NOMO-1 (cell line): Measurements from ENCODE around the gene PLIN4.

Experiments
- DNase-seq, 2 experiments: peaks; one replicate each; lab custom pipeline; 2025; ENCODE audit not compliant: unreplicated experiment in 2 of 2; lab: John Stamatoyannopoulos, UW

PLIN4 gene

DNA sequence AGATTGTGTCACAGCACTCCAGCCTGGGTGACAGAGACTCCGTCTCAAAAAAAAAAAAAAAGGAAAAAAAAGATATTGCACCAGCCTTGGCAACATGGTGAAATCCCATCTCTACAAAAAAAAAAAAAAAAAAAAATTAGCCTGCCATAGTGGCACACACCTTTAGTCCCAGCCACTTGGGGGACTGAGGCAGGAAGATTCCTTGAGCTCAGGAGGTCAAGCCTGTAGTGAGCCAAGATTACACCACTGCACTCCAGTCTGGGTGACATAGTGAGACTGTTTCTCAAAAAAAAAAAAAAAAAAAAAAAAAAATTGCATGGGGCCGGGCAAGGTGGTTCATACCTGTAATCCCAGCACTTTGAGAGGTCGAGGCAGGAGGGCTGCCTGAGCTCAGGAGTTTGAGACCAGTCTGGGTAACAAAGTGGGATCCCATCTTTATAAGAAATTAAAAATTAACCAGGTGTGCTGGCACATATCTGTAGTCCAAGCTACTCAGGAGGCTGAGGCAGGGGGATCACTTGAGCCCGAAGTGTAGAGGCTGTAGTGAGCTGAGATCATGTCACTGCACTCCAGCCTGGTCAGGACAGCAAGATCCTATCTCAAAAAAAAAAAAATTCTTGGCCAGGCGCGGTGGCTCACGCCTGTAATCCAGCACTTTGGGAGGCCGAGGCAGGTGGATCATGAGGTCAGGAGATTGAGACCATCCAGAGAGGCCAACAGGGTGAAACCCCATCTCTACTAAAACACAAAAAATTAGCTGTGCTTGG lies 53.3 kb downstream of the PLIN4 start:
- DNase-seq = no peak

DNA sequence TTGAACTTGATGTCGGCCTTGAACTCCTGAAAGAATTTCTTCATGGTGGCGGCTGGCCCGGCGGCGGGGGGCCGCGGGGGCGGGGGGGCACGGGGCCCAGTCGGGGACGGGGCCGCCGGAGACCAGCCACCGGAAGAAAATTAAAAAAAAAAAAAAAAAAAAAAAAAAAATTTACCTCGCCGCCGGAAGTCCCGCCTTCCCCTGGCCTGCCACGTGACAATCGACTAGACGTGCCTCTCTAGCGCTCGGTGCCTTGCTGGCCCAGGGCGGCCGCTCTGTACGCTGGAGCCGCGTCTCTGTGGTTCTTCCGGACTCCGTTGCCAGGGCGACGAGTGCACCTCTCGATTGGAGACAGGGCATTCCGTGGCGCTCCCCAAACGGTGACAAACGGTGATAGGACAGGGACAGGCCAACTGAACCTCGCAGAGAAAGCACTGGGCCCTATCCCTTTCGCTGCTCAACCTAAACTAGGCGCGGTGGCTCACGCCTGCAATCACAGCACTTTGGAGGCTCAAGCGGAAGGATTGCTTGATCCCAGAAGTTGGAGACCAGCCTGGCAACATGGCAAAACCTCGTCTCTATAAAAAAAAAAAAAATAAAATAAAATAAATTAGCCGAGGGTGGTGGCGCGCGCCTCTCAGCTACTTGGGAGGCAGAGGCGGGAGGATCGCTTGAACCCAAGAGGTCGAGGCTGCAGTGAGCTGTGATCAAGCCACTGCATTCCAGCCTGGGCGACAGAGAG lies 60.5 kb downstream of the PLIN4 start, which contains the start of gene UBXN6:
UBXN6 (minus strand) TSS at position 141 of the 742 bp plus-strand sequence; CDS start at position 44, 97 bp downstream.
- peak; percentile 95 to 96 for DNase-seq

DNA sequence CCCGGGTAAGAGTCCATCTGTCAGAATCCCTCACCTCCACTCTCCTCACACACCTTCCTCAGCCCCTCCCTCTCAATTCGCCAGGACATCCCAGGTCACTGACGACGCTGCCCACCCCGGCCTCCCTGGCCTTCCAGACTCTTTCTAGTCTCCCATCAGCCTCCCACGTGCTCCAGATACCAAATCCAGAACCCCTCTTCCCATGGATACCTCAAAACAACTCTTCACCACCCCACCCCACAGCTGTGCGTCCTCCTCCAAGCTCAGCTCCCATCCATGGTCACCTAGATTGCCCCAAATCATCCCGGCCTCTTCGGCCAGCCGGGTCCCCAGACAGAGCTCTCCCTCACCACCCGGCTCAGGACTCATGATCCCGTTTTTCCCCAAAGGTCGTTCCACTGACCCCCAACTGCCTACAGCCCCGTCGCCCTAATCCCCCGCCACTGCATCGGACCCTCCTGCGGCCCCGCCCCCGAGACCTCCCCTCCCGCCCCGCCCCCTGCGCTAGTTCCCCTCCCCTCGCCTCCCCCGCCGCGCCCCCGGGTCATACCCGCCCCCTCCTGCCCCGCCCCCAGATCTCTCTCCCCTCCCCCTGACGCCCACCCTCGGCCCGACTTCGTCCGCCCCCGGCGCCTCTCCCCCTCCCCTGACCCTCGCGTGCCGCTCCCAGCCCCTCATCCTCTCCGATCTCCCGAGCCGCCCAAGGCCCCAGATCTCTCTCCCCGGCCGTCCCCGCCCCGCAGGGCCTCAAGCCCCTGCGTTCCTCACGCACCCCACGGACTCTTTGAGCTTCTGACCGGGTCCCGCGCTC lies 61.2 kb downstream of the PLIN4 start:
- DNase-seq = peak in 1 of 2 experiments; percentile 66

DNA sequence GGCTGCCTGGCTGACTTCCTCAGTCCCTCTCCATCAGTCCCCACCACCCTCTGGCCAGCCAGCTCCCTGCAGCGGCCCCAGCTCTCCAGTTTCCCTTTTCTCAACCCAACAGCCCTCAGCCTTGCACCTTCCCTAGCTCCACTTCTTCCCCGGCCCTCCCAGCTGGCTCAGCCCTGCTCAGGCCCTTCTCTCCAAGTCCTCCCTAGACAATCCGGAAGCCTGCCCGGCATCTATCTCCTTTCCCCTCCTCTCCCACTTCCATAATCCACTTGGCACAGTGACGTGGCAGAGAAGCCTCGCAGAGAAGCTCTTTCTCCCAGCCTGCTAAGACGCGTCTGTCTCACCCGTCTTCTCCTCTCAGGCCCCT lies 61.8 kb downstream of the PLIN4 start:
- DNase-seq = peak; percentile 31 to 37

DNA sequence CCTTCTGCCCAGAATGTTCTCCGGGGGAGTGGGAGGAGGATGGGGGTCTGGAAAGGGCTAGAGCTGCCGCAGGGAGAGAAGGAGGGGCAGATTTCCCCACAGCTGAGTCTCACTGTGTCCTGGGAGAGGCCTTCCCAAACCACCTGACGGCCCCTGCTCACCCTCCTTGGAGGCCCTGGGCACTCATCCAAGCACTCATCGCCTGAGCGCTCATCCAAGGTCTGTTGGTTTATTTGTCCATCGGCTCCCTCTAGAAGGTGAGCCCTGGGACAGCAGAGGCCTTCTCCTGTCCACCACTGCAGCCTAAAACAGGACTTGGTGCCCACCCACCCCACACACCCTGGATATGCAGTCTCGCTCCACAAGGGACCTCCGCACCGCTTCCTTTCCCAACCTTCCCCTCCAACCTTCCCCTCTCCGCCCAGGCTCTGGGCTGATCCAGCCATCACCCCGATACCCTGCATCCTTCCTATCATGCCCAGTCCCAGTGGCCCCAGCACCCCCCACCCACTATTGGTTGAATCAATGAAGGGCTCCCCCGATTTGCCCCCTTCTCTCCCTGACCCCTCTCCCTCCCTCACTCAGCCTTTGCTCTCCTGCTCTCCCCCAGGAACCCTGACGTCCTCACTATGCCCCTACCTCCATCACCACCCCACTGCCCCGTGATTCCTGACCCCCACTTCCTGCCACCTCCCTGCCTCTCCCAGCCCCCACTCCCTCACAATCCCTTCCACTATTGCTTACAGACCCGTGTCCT lies 62.4 kb downstream of the PLIN4 start:
- DNase-seq = no peak

DNA sequence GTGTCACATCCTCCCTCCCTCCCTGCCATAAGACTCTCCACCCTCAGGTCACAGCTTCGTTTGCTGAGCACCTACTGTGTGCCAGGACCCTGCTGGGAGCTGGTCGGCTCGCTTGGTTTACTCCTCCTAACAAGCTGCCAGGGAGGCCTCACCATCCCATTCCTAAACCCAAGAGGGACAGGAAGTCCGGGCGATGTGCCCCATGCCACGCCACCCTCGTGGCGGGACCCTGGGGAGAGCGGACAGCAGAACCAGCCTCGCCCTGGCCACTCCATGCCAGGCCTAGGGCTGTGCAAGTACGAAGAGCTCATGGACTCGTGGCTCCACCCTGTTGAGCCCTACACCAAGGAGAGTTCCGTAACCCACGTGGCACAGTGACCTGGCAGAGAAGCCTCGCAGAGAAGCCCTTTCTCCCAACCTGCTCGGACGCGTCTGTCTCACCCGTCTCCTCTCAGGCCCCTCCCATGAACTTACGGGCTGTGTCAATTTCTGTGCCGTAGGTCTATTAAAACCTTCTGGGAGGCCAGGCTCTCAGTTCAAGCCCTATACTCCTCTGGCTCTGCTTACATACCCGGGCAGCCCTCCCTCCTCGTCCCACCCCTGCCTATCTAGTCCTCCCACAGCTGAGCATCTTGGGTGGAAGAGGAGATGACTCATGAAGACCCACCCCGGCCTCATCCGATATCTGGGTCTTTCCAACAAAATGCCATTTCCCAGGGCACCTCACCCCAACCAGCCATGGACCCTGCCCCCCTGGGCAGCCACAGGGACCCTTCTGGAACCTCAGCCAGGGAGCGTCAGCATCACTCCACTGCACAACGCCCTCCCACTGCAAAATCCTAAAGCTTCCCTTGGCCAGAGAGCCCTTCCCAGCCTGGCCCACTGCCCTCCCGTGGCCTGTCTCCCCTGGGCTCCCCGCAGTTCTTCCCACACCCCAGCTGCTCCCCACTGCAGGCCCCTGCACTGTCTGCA lies 63.3 kb downstream of the PLIN4 start:
- no peak for DNase-seq

DNA sequence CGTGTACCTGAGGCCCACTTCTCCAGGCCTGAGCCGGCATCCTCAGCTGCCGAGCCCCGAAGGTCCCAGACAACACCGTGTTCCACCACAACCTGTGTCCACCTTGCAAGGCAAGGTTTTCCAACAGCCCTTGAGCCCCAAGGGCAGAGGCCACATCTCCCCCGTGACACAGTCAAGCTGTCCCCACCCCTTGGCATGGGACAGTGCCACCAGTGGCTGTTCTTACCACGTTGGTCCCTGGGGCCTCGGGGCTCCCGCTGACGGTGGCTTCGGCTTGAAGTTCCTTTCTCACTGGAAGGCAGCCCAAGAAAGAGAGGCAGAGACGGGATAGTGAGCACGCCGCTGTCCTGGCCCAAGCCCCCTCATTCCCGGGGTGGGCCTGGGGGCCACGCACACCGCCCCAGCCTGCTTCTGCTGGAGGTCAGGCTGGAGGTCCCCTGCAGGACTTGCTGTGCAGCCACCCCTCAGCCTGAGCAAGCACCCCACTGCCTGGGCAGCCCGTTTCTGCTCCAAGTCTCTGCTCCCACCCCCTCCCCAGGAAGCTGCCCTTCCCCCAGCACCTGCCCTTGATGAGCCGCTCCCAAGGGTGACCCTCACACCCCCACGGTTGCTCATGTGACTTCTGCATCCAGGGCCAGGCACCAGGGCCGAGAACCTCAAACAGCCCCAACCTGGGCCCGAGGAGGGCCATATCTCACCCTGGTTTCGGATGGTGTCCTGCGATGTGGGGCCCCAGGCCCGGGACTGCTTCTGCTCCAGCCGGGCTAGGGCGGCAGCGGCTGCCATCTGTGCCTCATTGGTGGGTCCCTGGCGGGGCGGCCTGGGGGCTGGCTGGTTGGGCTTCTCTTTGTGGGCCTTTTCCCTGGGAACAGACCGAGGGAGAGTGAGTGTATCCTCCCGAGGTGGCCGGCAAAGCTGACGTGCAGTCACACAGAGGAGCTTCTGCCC lies 64.8 kb downstream of the PLIN4 start:
- no peak for DNase-seq

DNA sequence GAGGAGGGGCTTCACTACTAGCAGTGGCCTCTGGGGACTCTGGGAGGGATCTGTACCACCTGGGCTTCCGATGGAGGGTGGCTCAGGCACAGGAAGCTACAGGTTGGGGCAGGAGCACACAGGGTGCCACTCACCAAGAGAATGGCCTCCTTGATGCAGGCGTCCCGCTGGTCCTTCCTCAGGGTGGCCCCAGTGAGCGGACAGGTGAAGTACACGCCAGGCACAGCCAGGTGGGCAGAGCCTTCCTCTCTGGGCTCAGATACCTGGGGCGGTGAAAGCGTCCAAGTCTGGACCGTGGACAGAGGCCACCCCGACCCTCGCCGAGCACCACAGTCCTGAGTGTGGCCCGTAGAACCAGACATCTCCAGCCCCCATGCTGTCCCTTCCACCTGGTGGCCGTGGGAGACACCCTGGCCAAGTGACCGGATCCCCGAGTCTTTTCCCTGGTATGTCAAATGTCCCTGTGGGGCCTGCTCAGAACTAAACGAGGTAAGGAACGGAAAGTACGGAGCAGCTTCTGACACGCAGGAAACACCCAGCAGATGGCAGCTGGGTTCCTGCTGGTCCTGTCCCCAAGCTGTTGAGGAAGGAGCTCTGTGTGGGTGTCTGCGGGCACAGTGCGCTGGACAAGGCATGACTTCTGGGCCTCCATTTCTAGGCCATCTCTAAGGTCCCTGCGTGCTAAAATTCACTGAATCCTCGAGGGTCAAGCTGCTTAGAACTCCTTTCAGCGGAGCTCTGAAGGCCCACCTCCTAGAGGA lies 65.9 kb downstream of the PLIN4 start:
- no peak for DNase-seq
